Ovary (tissue), 3 donors: ENCODE results near the gene HDAC9.

Source experiments
- CTCF ChIP-seq, 3 donors: fragments of 450-650 bp in 2 of 3; fragments of 200-600 bp in 1 of 3; IDR thresholded peaks; one replicate each; pipeline versions ENCODE4 v1.5.1 to v1.8.0; 2016 to 2022; ENCODE audit warnings: antibody characterized with exemption in 3 of 3, mild to moderate bottlenecking in 1 of 3
- POLR2A ChIP-seq: fragments of 450-650 bp; IDR thresholded peaks from one replicate; pipeline ENCODE4 v1.6.1; 2017; ENCODE audit warnings: antibody characterized with exemption, mild to moderate bottlenecking, moderate library complexity
- donor health status: DM: no; HTN: no; CAD: no.

GRCh38 chr7:18771834-18772566 is 276.5 kb downstream of the HDAC9 start:
- no peak for TF ChIP-seq POLR2A
- TF ChIP-seq CTCF (IDR thresholded peaks at IDR 0.05): no peak
